Stomach smooth muscle (tissue), 2 donors: ENCODE measurements around the gene GNAT3.

Experiments used
- H3K27ac ChIP-seq: one replicate; pipeline ENCODE4 v1.7.0; 2013; ENCODE audit warnings: mild to moderate bottlenecking, low read length, inconsistent platforms
- H3K27me3 ChIP-seq, 2 donors: one replicate each; pipeline ENCODE4 v1.7.0; 2013; ENCODE audit warnings: low read length in 2 of 2; ENCODE audit not compliant: insufficient read depth in 2 of 2, control insufficient read depth in 1 of 2
- H3K36me3 ChIP-seq, 2 donors: one replicate each; pipeline ENCODE4 v1.7.0; 2013; ENCODE audit warnings: low read length in 2 of 2; ENCODE audit not compliant: control insufficient read depth in 2 of 2, insufficient read depth in 2 of 2
- H3K4me1 ChIP-seq: one replicate; pipeline ENCODE4 v1.7.0; 2013; ENCODE audit warnings: low read length; ENCODE audit not compliant: control insufficient read depth, insufficient read depth
- H3K4me3 ChIP-seq, 2 donors: one replicate each; pipeline ENCODE4 v1.7.0; 2013; ENCODE audit warnings: low read length in 2 of 2
- H3K9ac ChIP-seq, 2 donors: one replicate each; pipeline ENCODE4 v1.7.0; 2013; ENCODE audit warnings: low read length in 2 of 2, mild to moderate bottlenecking in 1 of 2
- H3K9me3 ChIP-seq, 2 donors: one replicate each; pipeline ENCODE4 v1.7.0; 2013; ENCODE audit warnings: low read length in 2 of 2; ENCODE audit not compliant: control insufficient read depth in 2 of 2
- donor health status: healthy.
- donor health status: Pancreatic carcinoma.

GNAT3 gene

GRCh38 chr7:80444811-80445210 is 67.1 kb downstream of the GNAT3 start:
- no peaks in the 10 kb centered on the region for H3K9me3 ChIP-seq
- H3K4me1 ChIP-seq: no peaks in the 10 kb centered on the region
- H3K4me3 ChIP-seq: no peak overlapping the region
- no peak overlapping the region for H3K27ac ChIP-seq
- no peak overlapping the region for H3K9ac ChIP-seq
- H3K27me3 ChIP-seq: no peaks in the 10 kb centered on the region
- no peaks in the 10 kb centered on the region for H3K36me3 ChIP-seq

- no peak overlapping the region for H3K27ac ChIP-seq
- no peaks in the 10 kb centered on the region for H3K27me3 ChIP-seq
- no peaks in the 10 kb centered on the region for H3K9me3 ChIP-seq
- H3K4me1 ChIP-seq: no peaks in the 10 kb centered on the region
- H3K36me3 ChIP-seq: no peaks in the 10 kb centered on the region
- H3K4me3 ChIP-seq: no peak overlapping the region
- H3K9ac ChIP-seq: no peak overlapping the region
These were observed 68.5 kb downstream of the GNAT3 start for GRCh38 chr7:80443325-80443724.

GRCh38 chr7:80440883-80441282 is 71.0 kb downstream of the GNAT3 start:
- Histone ChIP-seq H3K27ac (no peak overlapping the region), H3K9me3 (no peaks in the 10 kb centered on the region), H3K4me3 (no peak overlapping the region), H3K4me1 (no peaks in the 10 kb centered on the region), H3K27me3 (no peaks in the 10 kb centered on the region), H3K36me3 (no peaks in the 10 kb centered on the region), H3K9ac (no peak overlapping the region)

- Histone ChIP-seq H3K4me3 (no peak overlapping the region), H3K9me3 (no peaks in the 10 kb centered on the region), H3K27me3 (no peaks in the 10 kb centered on the region), H3K4me1 (no peaks in the 10 kb centered on the region), H3K27ac (no peak overlapping the region), H3K9ac (no peak overlapping the region), H3K36me3 (no peaks in the 10 kb centered on the region)
These were observed 71.7 kb downstream of the GNAT3 start for GRCh38 chr7:80439894-80440821.

GRCh38 chr7:80435521-80435920 is 76.3 kb downstream of the GNAT3 start:
- no peaks in the 10 kb centered on the region for H3K9me3 ChIP-seq
- no peaks in the 10 kb centered on the region for H3K36me3 ChIP-seq
- H3K4me3 ChIP-seq: no peak overlapping the region
- H3K27me3 ChIP-seq: no peaks in the 10 kb centered on the region
- H3K9ac ChIP-seq: no peak overlapping the region
- H3K4me1 ChIP-seq: no peaks in the 10 kb centered on the region
- H3K27ac ChIP-seq: no peak overlapping the region

- H3K27ac ChIP-seq: no peak overlapping the region
- H3K4me3 ChIP-seq: no peak overlapping the region
- H3K36me3 ChIP-seq: no peaks in the 10 kb centered on the region
These were observed 77.8 kb downstream of the GNAT3 start for GRCh38 chr7:80434047-80434446.

GRCh38 chr7:80432166-80432565 is 79.7 kb downstream of the GNAT3 start:
- H3K27me3 ChIP-seq: no peaks in the 10 kb centered on the region
- no peaks in the 10 kb centered on the region for H3K36me3 ChIP-seq
- H3K9me3 ChIP-seq: no peaks in the 10 kb centered on the region
- no peak overlapping the region for H3K4me3 ChIP-seq
- no peaks in the 10 kb centered on the region for H3K4me1 ChIP-seq
- H3K27ac ChIP-seq: no peak overlapping the region
- no peak overlapping the region for H3K9ac ChIP-seq

More at GRCh38 chr7:80434047-80434446, 77.8 kb downstream of the GNAT3 start:
- Histone ChIP-seq H3K9ac (no peak overlapping the region), H3K27me3 (no peaks in the 10 kb centered on the region), H3K9me3 (no peaks in the 10 kb centered on the region), H3K4me1 (no peaks in the 10 kb centered on the region)

GRCh38 chr7:80429181-80429580 is 82.7 kb downstream of the GNAT3 start:
- Histone ChIP-seq H3K4me1 (no peaks in the 10 kb centered on the region), H3K4me3 (no peak overlapping the region), H3K36me3 (no peaks in the 10 kb centered on the region), H3K9me3 (no peaks in the 10 kb centered on the region), H3K27ac (no peak overlapping the region), H3K9ac (no peak overlapping the region), H3K27me3 (no peaks in the 10 kb centered on the region)

GRCh38 chr7:80428161-80429054 is 83.5 kb downstream of the GNAT3 start:
- no peaks in the 10 kb centered on the region for H3K9me3 ChIP-seq
- H3K4me3 ChIP-seq: no peak overlapping the region
- H3K27me3 ChIP-seq: no peaks in the 10 kb centered on the region
- H3K27ac ChIP-seq: no peak overlapping the region
- no peak overlapping the region for H3K9ac ChIP-seq
- no peaks in the 10 kb centered on the region for H3K4me1 ChIP-seq
- no peaks in the 10 kb centered on the region for H3K36me3 ChIP-seq

- no peaks in the 10 kb centered on the region for H3K27me3 ChIP-seq
- no peaks in the 10 kb centered on the region for H3K36me3 ChIP-seq
- H3K9ac ChIP-seq: no peak overlapping the region
- no peak overlapping the region for H3K27ac ChIP-seq
- no peak overlapping the region for H3K4me3 ChIP-seq
- H3K4me1 ChIP-seq: no peaks in the 10 kb centered on the region
- H3K9me3 ChIP-seq: no peaks in the 10 kb centered on the region
These were observed 84.6 kb downstream of the GNAT3 start for GRCh38 chr7:80427218-80427617.
